K562 (cell line): ENCODE measurements around the gene CUEDC2. TPM values are rescaled to one million over a fixed set of nuclear protein-coding genes. Genes with fewer than 3 reads are reported as not detected.
A peak's percentile ranks its signal among the peaks of the same experiment; 100 is the strongest.

Experiments
- ATAC-seq: fragments of 200-7000 bp; cut with Tn5 transposase; 3 replicates; pipeline ENCODE4 v1.9.1; 2020; ENCODE audit warnings: moderate library complexity
- BruUV-seq: library from RNA; stranded (reverse); fragments of 400-500 nt; replicated peaks from 2 replicates; lab custom pipeline; 2021; lab: Mats Ljungman, UMichigan
- CTCF ChIA-PET: fragments of 300-600 bp; formaldehyde crosslinking; extraction: SDS; loops from one replicate; lab custom pipeline; 2021; ENCODE audit warnings: low intra/inter-chr PET ratio; lab: Yijun Ruan, JAX
- POLR2A ChIA-PET: fragments of 300-600, 350-650 bp; sonication (Branson Sonifier 250); formaldehyde crosslinking; extraction: SDS; loops from one replicate; lab custom pipeline; 2021; ENCODE audit warnings: antibody characterized with exemption, inconsistent platforms; lab: Yijun Ruan, JAX
- DNase-seq, 4 experiments: peaks; one replicate each; pipeline versions ENCODE4 v3.0.0 to v3.0.0-alpha.2; 2011 to 2018; ENCODE audit warnings: low spot score in 3 of 4, mixed read lengths in 3 of 4; ENCODE audit errors: extremely low read depth in 1 of 4
- FAIRE-seq: peaks from 2 replicates; lab custom pipeline; 2011; peaks lifted over from hg19 to GRCh38; lab: Jason Lieb, UNC
- H2AFZ ChIP-seq: 2 replicates; pipeline ENCODE4 v1.6.0; 2011; ENCODE audit warnings: low read depth, low read length, control low read depth, inconsistent platforms
- H3K27ac ChIP-seq: fragments of 200-600 bp; 3 replicates; pipeline ENCODE4 v1.8.0; 2011; ENCODE audit warnings: low read depth, mild to moderate bottlenecking, control low read depth, inconsistent platforms, low read length, moderate library complexity, mixed read lengths; ENCODE audit errors: extremely low read depth
- H3K27me3 ChIP-seq, 2 experiments: fragments of 300-600 bp in 1 of 2; 2 replicates in 1 of 2; 3 replicates in 1 of 2; pipeline versions ENCODE4 v1.6.0 to v1.8.0; 2011; ENCODE audit warnings: inconsistent platforms in 2 of 2, low read length in 2 of 2, mild to moderate bottlenecking in 1 of 2, mixed read lengths in 1 of 2, moderate library complexity in 1 of 2; ENCODE audit not compliant: control insufficient read depth in 2 of 2, insufficient read depth in 2 of 2
- H3K36me3 ChIP-seq: fragments of 300-600 bp; 3 replicates; pipeline ENCODE4 v1.8.0; 2011; ENCODE audit warnings: mild to moderate bottlenecking, low read length, inconsistent platforms; ENCODE audit not compliant: control insufficient read depth, insufficient read depth
- H3K4me1 ChIP-seq, 2 experiments: fragments of 200-600 bp in 1 of 2; replicated peaks in 1 of 2; 2 replicates in 1 of 2; 3 replicates in 1 of 2; pipeline versions ENCODE4 v1.5.1 to v1.8.0; 2011; ENCODE audit warnings: inconsistent platforms in 2 of 2, low read length in 2 of 2, mild to moderate bottlenecking in 1 of 2, mixed read lengths in 1 of 2, moderate library complexity in 1 of 2; ENCODE audit not compliant: control insufficient read depth in 2 of 2, insufficient read depth in 2 of 2
- H3K4me2 ChIP-seq: 2 replicates; pipeline ENCODE4 v1.6.1; 2011; ENCODE audit warnings: low read length, control low read depth, inconsistent platforms, mixed read lengths; ENCODE audit not compliant: insufficient read depth
- H3K4me3 ChIP-seq: fragments of 200-600 bp; sonication (generic), shearing (Covaris generic); 2 replicates; pipeline ENCODE4 v1.5.1; 2016; ENCODE audit warnings: control low read depth, inconsistent platforms
- H3K79me2 ChIP-seq: fragments of 200-600 bp; 3 replicates; pipeline ENCODE4 v1.8.0; 2011; ENCODE audit warnings: low read length, inconsistent platforms; ENCODE audit not compliant: control insufficient read depth, insufficient read depth
- H3K9ac ChIP-seq, 2 experiments: 2 replicates each; pipeline versions ENCODE4 v1.6.0 to v1.6.1; 2011; ENCODE audit warnings: low read depth in 2 of 2, low read length in 2 of 2, control low read depth in 1 of 2, inconsistent platforms in 1 of 2, mild to moderate bottlenecking in 1 of 2, mixed read lengths in 1 of 2; ENCODE audit not compliant: insufficient read depth in 1 of 2
- H3K9me1 ChIP-seq: one replicate; pipeline ENCODE4 v1.6.0; 2011; ENCODE audit warnings: inconsistent platforms, mild to moderate bottlenecking, low read length, moderate library complexity; ENCODE audit not compliant: control insufficient read depth, insufficient read depth
- H3K9me3 ChIP-seq: replicated peaks from 2 replicates; pipeline ENCODE4 v1.5.1; 2011; ENCODE audit warnings: low read depth, low read length, inconsistent platforms; ENCODE audit not compliant: control insufficient read depth, insufficient read depth
- H4K20me1 ChIP-seq: replicated peaks from 2 replicates; pipeline ENCODE4 v1.6.1; 2011; ENCODE audit warnings: low read length, inconsistent platforms, mixed read lengths; ENCODE audit not compliant: control insufficient read depth, insufficient read depth
- CHD1 ChIP-seq: fragments of 200-600 bp; sonication (generic); IDR thresholded peaks from one replicate; pipeline ENCODE4 v1.6.1; 2012; ENCODE audit warnings: mild to moderate bottlenecking, moderate library complexity, low read length, inconsistent platforms
- E2F3 ChIP-seq: fragments of 250-450 bp; sonication (Bioruptor Pico); IDR thresholded peaks from 2 replicates; pipeline ENCODE4 v1.4.0; 2020; ENCODE audit warnings: mild to moderate bottlenecking
- EHMT2 ChIP-seq: fragments of 450-650 bp; IDR thresholded peaks from 2 replicates; pipeline ENCODE4 v1.6.1; 2018; ENCODE audit warnings: antibody characterized with exemption
- HNRNPUL1 ChIP-seq: fragments of 200-400 bp; formaldehyde crosslinking; IDR thresholded peaks from 2 replicates; pipeline ENCODE4 v1.6.1; 2017; ENCODE audit warnings: low read length
- NFXL1 ChIP-seq: fragments of 450-650 bp; formaldehyde crosslinking; IDR thresholded peaks from 2 replicates; pipeline ENCODE4 v1.4.0; 2021; ENCODE audit warnings: mild to moderate bottlenecking
- SIX5 ChIP-seq, 2 experiments: IDR thresholded peaks; 2 replicates each; pipeline ENCODE4 v1.6.1; 2011; ENCODE audit warnings: low read length in 2 of 2, borderline replicate concordance in 1 of 2, low read depth in 1 of 2, mild to moderate bottlenecking in 1 of 2, moderate library complexity in 1 of 2; ENCODE audit not compliant: insufficient read depth in 1 of 2
- XRCC4 ChIP-seq: IDR thresholded peaks from one replicate; pipeline ENCODE4 v1.6.1; 2011; ENCODE audit not compliant: insufficient read depth, insufficient read length; ENCODE audit errors: extremely low read depth
- YY1 ChIP-seq, 3 experiments: IDR thresholded peaks; 2 replicates each; pipeline ENCODE4 v1.6.1; 2011; ENCODE audit warnings: low read length in 2 of 3, mild to moderate bottlenecking in 2 of 3, moderate library complexity in 2 of 3, borderline replicate concordance in 1 of 3, control low read depth in 1 of 3, low read depth in 1 of 3; ENCODE audit not compliant: insufficient read depth in 3 of 3, insufficient replicate concordance in 2 of 3, control insufficient read depth in 1 of 3, insufficient read length in 1 of 3; ENCODE audit errors: extremely low read depth in 1 of 3
- ZBTB1 ChIP-seq: sonication (generic); formaldehyde crosslinking; IDR thresholded peaks from 2 replicates; pipeline ENCODE4 v1.8.1; 2023; ENCODE audit warnings: missing genetic modification reagents, low read depth, mild to moderate bottlenecking, borderline replicate concordance
- ZFP1 ChIP-seq: fragments of 450-650 bp; formaldehyde crosslinking; IDR thresholded peaks from 2 replicates; pipeline ENCODE4 v1.4.0; 2020; ENCODE audit warnings: mild to moderate bottlenecking, mixed read lengths
- WGBS: fragments of 100-300 bp; shearing (Covaris generic); methylation state at CpG from one replicate; pipeline ENCODE4 v1.1.6; 2016; ENCODE audit warnings: low coverage, mixed read lengths; ENCODE audit not compliant: insufficient coverage; ENCODE audit errors: missing lambda C conversion rate; 5-methylcytosine and 5-hydroxymethylcytosine counted together
- in situ Hi-C: fragments of 300-500 bp; cut with MboI; formaldehyde crosslinking; loops from 4 replicates; pipeline ENCODE4 v1.15.0; 2018; ENCODE audit warnings: inconsistent platforms, mixed read lengths
- intact Hi-C: fragments of 100-400 bp; cut with micrococcal nuclease; formaldehyde crosslinking; loops from 2 replicates; pipeline ENCODE4 v1.14.2; 2022
- polyA plus RNA-seq, 8 experiments: library from polyadenylated mRNA; depleted of rRNA in 4 of 8; stranded (reverse) in 5 of 8; unstranded in 3 of 8; fragments of >200 nt; fragmentation: Nextera tagmentation in 2 of 8; fragmentation: Illumina TruSeq in 1 of 8; extraction: Ambion mirVana in 2 of 8; extraction: Trizol in 1 of 8; gene quantifications; 2 replicates each; pipeline versions ENCODE4 v1.2.1 to v1.2.3, GENCODE V29; 2011 to 2014; ENCODE audit warnings: inconsistent platforms in 1 of 8, missing spikeins in 1 of 8
- total RNA-seq, 7 experiments: library from RNA; depleted of rRNA in 6 of 7; stranded (reverse); fragments of >200 nt in 6 of 7; fragmentation: Illumina TruSeq in 2 of 7; extraction: Trizol in 2 of 7; gene quantifications; 2 replicates each; pipeline versions ENCODE4 v1.2.1 to v1.2.3, GENCODE V29; 2011 to 2021; ENCODE audit warnings: low replicate concordance in 1 of 7
- TF ChIP-seq, protein P1 (sequence below): IDR thresholded peaks from 2 replicates; pipeline ENCODE4 v1.6.1; 2014; ENCODE audit warnings: antibody characterized with exemption

CUEDC2 gene
- total and polyA plus RNA-seq, 9 of the 15 experiments (the other 6 are each of a cell fraction or from before 2014, with no cell fraction given) = 8.5 to 48.9 (median 27.4) TPM

DNA sequence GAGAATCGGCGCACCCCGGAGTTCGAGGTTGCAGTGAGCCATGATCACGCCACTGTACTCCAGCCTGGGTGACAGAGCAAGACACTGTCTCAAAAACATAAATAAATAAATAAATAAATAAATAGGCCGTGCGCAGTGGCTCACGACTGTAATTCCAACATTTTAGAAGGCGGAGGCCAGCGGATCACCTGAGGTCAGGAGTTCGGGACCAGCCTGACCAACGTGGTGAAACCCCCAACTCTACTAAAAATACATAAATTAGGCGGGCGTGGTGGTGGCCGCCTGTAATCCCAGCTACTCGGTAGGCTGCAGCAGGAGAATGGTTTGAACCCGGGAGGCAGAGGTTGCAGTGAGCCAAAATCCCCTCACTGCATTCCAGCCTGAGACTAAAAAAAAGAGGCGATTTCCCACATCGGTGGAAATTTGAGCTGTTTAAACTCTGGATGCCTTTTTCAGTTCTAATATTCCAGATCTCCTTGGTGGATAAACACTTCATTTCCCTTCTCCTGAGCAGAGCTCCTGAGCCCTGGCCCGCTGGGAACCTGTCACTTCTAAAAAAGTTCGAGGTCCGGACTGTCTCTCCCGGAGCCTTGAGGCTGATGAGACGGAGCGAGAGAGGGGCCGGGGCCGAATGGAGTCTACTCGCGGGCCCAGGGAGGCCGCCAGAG is 38.8 kb downstream of the CUEDC2 start (continued):
- peak in 1 of 3 experiments; percentile 57 for TF ChIP-seq YY1 (IDR thresholded peaks at IDR 0.05; ENCODE audit: borderline replicate concordance in 1 of 3, control insufficient read depth in 1 of 3, extremely low read depth in 1 of 3, insufficient read depth in 3 of 3, insufficient read length in 1 of 3, insufficient replicate concordance in 2 of 3, low read depth in 1 of 3, low read length in 2 of 3)

DNA sequence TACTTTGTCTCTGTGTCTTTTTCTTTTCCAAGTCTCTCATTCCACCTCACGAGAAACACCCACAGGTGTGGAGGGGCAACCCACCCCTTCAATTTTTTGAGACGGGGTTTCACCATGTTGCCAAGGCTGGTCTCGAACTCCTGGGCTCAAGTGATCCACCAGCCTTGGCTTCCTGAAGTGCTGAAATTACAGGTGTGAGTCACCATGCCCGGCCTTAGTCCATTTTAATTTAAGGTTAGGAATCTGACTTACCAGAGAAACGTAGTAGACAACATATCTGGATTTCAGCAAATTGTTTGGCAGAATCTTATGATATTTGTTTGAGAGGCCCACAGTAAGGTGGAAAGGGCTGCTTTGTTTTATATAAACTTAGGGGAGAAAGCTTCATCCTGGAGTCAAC is 40.1 kb downstream of the CUEDC2 start:
- ChIA-PET CTCF (no interaction called here), POLR2A (interaction anchor here (1.0 kb wide), 1 partner anchor 10 kb away, joined by 3 read pairs; no protein-coding TSS in a partner anchor)
- H3K9ac ChIP-seq = no peak overlapping the region
- DNase-seq (no peak), ATAC-seq (no peak), FAIRE-seq (no peak)
- 48% methylated on average over 3 of the region's 5 CpGs for WGBS
- H3K9me3 ChIP-seq = no peaks in the 10 kb centered on the region
- peaks cover 7% of the 10 kb centered on the region; the same call in 1 of the 3 replicates for H3K79me2 ChIP-seq
- in situ Hi-C loops = loop anchor here (25.0 kb wide), 1 partner anchor 195 kb away; no protein-coding TSS in a partner anchor
- no TSS peak for BruUV-seq
- no peak for TF ChIP-seq NFXL1 (CRISPR knock-in tag)
- no peak for TF ChIP-seq EHMT2
- TF ChIP-seq, protein P1, sequence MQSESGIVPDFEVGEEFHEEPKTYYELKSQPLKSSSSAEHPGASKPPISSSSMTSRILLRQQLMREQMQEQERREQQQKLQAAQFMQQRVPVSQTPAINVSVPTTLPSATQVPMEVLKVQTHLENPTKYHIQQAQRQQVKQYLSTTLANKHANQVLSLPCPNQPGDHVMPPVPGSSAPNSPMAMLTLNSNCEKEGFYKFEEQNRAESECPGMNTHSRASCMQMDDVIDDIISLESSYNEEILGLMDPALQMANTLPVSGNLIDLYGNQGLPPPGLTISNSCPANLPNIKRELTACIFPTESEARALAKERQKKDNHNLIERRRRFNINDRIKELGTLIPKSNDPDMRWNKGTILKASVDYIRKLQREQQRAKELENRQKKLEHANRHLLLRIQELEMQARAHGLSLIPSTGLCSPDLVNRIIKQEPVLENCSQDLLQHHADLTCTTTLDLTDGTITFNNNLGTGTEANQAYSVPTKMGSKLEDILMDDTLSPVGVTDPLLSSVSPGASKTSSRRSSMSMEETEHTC = no peak
- no peak for TF ChIP-seq XRCC4
- TF ChIP-seq SIX5 (IDR thresholded peaks at IDR 0.05; ENCODE audit: borderline replicate concordance in 1 of 2, insufficient read depth in 1 of 2, low read depth in 1 of 2, low read length in 2 of 2) = no peak
- TF ChIP-seq E2F3 (CRISPR knock-in tag) = no peak
- no peak for TF ChIP-seq CHD1
- TF ChIP-seq HNRNPUL1 = no peak
- TF ChIP-seq ZFP1 (CRISPR knock-in tag) = no peak
- TF ChIP-seq ZBTB1 (CRISPR knock-in tag) = no peak
- H3K4me3 ChIP-seq = no peak overlapping the region
- H3K4me1 ChIP-seq = peaks cover 11 to 31% of the 10 kb centered on the region in 2 experiments; a peak in 4 of 5 replicates
- peaks cover 5% of the 10 kb centered on the region; the same call in 1 of the 3 replicates for H3K36me3 ChIP-seq
- H3K4me2 ChIP-seq = no peak overlapping the region
- no peaks in the 10 kb centered on the region for H3K27me3 ChIP-seq
- no peak overlapping the region for H3K27ac ChIP-seq
- intact Hi-C loops = no loop called here
- no peaks in the 10 kb centered on the region for H4K20me1 ChIP-seq
- no peaks in the 10 kb centered on the region for H3K9me1 ChIP-seq
- H2AFZ ChIP-seq = no peak overlapping the region
